Skin of body (tissue), 3 donors: ENCODE results near the gene ATP1B3. TPM values are rescaled to one million over a fixed set of nuclear protein-coding genes. Genes with fewer than 3 reads are reported as not detected.
"Not testable (repeated sequence)": the region's sequence is repeated elsewhere in the genome, so short reads cannot be mapped to it uniquely, and the experiment has no call there.

ENCODE experiments used
- DNase-seq: peaks from one replicate; lab custom pipeline; 2025; lab: John Stamatoyannopoulos, UW
- small RNA-seq: library from RNA; depleted of rRNA; stranded (forward); fragments of <200 nt; gene quantifications from one replicate; pipeline ENCODE3, GENCODE V24; 2014; ENCODE audit warnings: low replicate concordance
- total RNA-seq: library from RNA; depleted of rRNA; stranded (reverse); fragments of >200 nt; gene quantifications from one replicate; pipeline ENCODE4 v1.2.3, GENCODE V29; 2014

Gene ATP1B3
- total RNA-seq, 1 donor from 2014 or later = 69.3 TPM

GRCh38 chr3:141942006-141942405 is 65.6 kb downstream of the ATP1B3 start:
- no peak for DNase-seq

- DNase-seq = no peak
Measured at GRCh38 chr3:141945726-141946485, 69.5 kb downstream of the ATP1B3 start.

- no peak for DNase-seq
Measured at GRCh38 chr3:141949399-141949798, 73.0 kb downstream of the ATP1B3 start.

GRCh38 chr3:141949972-141950371 is 73.5 kb downstream of the ATP1B3 start:
- no peak for DNase-seq

GRCh38 chr3:141950572-141951493 is 74.4 kb downstream of the ATP1B3 start:
- DNase-seq = no peak

- DNase-seq = no peak
Measured at GRCh38 chr3:141952611-141953010, 76.2 kb downstream of the ATP1B3 start.

GRCh38 chr3:141955175-141955574 is 78.7 kb downstream of the ATP1B3 start:
- DNase-seq = peak; percentile 21

- DNase-seq = peak; percentile 55
Measured at GRCh38 chr3:141959589-141960554, 83.4 kb downstream of the ATP1B3 start.

- no peak for DNase-seq
Measured at GRCh38 chr3:141960731-141961130, 84.3 kb downstream of the ATP1B3 start.

- DNase-seq = no peak
Measured at GRCh38 chr3:141963301-141963700, 86.9 kb downstream of the ATP1B3 start.

GRCh38 chr3:141965471-141965870 is 89.0 kb downstream of the ATP1B3 start:
- DNase-seq = no peak

GRCh38 chr3:141969711-141970110 is 93.3 kb downstream of the ATP1B3 start:
- DNase-seq = no peak

- DNase-seq = no peak
Measured at GRCh38 chr3:141971571-141971970, 95.1 kb downstream of the ATP1B3 start.

GRCh38 chr3:141972399-141972798 is 96.0 kb downstream of the ATP1B3 start:
- no peak for DNase-seq

GRCh38 chr3:141974777-141975176 is 98.3 kb downstream of the ATP1B3 start:
- DNase-seq = not testable (repeated sequence)

Small RNA genes within 50 kb of the gene (small RNA-seq; reads per million reads assigned to genes)
- gene HMGN2P25 (not detected), gene RNU6-509P (not detected)

Other genes with a start within 250 kb of the ATP1B3 start
- 30.7 TPM for gene RNF7, start 138.3 kb upstream of the ATP1B3 start, total RNA-seq
- 0.10 TPM for gene GRK7, start 113.2 kb upstream of the ATP1B3 start, total RNA-seq